Stimulated activated CD8-positive, alpha-beta memory T cell treated with anti-CD3 and anti-CD28 coated beads, Interleukin-7, amount 100 ng/mL, for 1 hour (primary cell): Measurements from ENCODE around the gene DENND5B.
"Not testable (repeated sequence)": the region's sequence is repeated elsewhere in the genome, so short reads cannot be mapped to it uniquely, and the experiment has no call there.

Source experiments
- DNase-seq, 2 donors: peaks; one replicate each; pipeline ENCODE4 v3.0.0-alpha.2; 2020; ENCODE audit warnings: low read depth in 2 of 2

Gene DENND5B

DNA sequence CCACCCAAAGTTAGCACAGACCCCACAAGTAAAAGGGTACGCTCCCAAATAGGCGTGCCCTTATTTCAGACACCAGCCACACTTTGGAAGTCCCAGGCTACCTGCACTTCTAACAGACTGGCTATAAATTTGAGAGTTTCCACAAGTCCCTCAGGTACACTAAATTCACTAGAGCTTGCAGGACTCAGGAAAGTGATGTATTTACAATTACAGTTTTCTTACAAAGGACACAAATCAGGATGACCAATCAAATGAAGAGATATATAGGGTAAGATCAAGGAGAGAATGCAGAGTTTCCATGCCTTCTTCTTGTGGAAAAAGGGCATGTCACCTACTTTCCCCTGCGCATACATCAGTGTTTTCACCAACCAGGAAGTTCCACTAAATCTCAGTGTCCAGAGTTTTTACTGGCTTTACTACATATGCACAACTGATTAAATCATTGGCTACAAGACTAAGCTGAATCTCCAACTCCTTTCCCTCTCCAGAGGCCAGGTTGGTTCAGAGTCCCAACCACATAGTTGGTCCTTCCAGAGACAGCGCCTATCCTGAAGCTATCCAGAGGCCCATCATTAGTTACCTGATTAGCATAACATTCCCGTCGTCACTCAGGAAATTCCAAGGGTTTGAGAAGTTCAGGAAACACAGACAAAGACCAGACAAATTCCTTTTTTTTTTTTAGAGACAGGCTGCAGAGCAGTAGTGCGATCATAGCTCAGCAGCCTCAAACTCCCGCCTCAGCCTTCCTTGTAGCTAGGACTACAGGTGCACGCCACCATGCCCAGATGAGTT is 84.2 kb downstream of the DENND5B start:
- no peak for DNase-seq

DNA sequence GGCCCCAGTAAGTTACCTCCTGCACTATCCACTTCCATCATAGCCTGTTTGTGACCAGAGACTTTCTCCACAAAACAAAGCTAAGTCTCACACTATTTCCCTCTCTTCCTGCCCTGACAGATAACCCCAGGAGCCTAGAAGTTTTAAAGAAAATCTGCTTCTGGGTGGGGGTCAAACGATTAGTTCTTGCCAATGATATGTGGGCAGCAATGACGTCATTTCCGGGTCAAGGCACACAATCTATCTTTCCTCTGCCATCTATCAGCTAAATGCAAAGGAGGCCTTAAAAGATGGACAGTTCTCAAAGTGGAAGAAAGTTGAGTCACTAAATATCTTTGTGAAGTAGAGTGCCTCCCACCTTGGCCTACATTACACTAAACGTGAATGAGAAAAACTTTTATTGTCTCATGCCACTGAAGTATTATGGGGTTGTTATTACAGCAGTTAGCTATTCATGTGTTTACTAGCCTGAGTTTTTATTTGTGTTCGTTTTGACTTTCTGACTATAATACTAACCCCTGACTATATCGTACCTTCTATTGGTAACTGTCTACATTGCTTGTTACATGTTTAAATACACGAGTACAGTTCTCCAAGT is 86.2 kb downstream of the DENND5B start:
- DNase-seq, result no peak

DNA sequence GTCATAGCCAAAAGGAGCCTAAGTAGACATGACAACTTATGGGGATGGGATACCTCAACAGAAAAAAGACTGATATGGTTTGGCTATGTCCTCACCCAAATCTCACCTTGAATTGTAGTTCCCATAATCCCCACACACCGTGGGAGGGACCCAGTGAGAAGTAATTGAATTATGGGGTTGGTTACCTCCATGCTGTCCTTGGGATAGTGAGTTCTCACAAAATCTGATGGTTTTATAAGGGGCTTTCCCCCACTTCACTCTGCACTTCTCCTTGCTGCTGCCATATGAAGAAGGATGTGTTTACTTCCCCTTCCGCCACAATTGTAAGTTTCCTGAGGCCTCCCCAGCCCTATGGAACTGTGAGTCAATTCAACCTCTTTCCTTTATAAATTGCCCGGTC is 89.9 kb downstream of the DENND5B start:
- DNase-seq, result not testable (repeated sequence)

DNA sequence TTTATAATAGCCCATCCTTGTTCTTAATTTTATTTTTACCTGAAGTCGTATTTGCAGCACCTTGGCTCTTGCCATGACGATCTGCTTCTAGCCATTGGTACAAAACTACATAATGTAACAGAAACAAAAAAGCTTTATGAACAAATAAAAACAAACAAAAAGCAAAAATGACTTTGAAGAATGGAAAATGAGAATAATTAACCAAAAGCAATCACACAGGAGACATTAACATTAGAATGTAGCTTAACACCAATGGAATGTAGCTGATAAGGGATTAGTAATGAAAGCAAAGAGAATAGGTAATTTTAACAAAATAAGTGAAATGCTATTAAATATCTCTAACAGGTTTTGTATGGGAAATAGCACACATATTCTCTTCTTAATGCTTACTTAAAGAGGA is 91.4 kb downstream of the DENND5B start:
- no peak for DNase-seq

DNA sequence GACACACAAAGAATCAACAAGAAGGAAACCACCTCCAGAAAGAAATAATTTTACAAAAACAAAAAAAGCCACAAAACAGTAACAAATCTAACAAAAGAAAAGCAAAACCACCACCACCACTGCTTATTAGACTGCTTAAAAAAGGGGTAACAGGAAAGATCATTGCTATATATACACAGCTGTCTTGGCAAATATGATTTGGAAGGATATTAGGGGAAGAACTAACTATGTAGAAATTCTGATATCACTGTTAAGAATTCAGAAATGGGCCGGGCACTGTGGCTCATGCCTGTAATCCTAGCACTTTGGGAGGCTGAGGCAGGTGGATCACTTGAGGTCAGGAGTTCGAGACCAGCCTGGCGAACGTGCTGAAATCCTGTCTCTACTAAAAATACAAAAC is 92.5 kb downstream of the DENND5B start:
- no peak for DNase-seq

DNA sequence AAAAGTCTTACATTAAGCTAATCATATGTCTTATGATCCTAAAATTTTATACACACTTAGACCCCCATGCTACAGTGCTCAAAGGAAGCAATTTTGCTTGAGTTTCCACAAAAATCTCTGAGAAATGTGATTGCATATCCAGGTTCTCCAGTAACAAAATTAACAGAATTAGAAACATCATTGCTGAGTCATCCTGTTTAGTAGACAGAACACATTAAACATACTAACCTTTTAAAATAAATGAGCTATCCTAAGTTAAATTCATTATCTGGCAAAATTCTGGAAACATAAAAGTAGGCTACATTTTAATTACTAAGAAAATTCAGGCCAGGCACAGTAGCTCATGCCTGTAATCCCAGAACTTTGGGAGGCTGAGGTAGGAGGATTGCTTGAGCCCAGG is 94.7 kb downstream of the DENND5B start:
- no peak for DNase-seq

DNA sequence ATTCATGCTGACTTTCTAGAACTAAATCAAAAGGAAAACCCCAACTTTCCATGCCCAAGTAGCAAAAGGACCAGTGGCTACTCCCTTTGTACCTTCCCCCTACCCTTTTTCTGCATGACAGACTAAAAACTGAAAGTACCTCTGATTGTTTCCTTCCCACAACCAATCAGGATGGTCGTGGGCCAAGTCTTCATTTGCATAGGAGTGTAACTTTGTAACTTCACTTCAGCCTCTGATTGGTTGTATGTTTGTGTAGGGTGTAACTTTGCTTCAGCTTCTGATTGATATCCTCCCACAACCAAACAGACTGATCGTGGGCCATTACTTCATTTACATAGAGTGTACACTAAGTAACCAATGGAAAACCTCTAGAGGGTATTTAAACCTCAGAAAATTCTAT is 96.5 kb downstream of the DENND5B start:
- DNase-seq, result no peak

DNA sequence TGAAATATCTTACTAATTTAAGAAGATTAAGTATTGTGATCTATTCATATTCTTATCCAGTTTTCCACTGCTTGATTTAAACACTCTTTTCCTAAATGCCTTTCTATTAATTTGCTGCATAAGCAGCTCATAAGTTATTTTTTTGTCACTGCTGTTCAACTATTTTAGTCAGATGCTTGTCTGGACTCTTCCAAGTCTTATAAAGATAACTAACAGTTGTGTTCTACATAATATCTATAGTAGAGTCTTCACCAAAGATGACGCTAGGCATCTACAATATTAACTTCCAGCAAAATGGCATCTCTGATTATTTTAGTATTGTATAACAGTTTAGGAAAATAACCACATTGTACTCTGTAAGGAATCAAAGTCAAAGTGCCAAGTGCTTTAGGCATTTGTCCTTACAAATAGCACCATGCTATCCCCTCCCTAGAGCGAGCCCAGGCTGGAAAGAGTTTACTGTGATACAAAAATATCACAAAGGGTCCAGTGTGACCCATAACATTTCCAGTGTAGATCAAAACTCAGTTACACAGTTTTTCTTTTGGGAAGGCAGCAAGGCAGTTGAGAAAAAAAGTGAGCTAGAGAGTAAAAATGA is 98.2 kb downstream of the DENND5B start:
- DNase-seq, result no peak

DNA sequence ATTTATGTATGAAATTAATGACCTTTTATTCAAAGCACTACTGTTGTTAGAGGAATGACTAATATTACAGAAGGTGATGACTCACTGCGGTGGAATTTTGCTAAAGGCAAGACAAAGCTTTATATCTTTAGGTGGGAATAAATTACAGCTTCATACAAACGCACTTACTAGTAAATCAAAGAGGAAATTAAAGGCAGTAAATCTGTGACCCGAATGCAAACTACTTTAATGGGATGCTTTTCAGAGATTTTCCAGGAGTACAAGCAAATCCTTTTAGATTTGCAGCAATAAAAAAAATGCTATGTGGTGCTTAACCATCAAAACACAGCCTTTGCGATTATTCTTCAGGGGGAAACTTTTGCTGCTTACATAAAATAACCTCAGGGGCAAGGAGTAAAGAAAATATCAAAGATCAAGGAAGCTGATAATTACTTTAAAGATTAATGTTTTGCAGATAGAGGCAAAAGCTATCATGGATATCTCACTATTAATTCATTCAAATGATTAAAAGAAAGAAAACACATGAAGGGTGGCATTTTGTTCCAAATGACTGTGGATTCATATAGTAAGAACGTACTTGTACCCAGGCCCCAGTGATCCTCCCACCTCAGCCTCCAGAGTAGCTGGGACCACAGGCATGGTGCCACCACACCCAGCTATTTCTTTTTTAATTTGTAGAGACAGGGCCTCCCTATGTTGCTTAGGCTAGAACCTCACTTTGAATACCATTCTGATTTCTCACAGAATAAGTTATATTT is 98.9 kb downstream of the DENND5B start:
- DNase-seq, result no peak

DNA sequence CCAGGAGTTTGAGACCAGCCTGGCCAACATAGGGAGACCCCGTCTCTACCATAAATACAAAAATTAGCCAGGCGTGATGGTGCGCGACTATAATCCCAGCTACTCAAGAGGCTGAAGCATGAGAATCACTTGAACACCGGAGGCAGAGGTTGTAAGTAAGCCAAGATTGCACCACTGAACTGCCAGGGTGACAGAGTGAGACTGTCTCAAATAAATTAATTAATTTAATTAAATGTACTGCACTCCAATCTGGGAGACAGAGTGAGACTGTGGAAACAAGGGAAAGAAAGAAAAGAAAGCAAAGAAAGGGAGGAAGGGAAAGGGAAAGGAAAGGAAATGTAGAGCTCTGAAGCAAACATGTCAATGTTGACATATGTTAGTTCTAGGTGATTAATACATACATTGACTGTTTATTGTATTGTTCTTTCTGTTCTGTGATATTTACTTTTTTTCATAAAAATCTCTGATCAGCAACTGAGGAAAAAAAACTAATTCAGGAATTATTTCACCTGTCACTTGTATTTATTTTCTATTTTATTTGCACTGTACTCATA is 99.6 kb downstream of the DENND5B start:
- DNase-seq, result no peak

DNA sequence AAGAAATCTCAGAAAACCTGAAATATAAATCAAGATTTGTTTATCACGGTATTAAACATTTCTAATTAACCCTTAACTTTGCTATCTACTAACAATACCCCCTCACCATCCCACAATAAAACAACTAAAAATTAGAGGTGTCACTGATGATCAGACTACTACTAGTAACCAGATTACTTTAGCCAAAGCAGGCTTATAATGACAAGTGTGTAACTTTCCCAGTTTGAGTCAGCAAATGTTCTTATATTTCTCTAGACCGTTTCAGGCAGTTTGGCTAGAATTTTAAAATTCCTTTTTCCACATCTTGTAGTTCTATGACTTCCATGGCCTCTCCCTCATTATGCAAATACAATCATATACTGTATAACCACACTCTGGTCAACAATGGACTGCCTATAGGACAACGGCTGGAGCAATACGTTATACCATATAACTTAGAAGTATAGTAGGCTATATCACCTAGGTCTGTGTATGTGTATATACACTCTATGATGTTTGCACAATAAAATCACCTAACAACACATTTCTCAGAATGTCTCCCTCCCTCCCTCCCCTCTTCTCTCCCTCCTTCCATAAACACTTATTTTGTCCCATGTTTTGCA is 102.1 kb downstream of the DENND5B start:
- no peak for DNase-seq

DNA sequence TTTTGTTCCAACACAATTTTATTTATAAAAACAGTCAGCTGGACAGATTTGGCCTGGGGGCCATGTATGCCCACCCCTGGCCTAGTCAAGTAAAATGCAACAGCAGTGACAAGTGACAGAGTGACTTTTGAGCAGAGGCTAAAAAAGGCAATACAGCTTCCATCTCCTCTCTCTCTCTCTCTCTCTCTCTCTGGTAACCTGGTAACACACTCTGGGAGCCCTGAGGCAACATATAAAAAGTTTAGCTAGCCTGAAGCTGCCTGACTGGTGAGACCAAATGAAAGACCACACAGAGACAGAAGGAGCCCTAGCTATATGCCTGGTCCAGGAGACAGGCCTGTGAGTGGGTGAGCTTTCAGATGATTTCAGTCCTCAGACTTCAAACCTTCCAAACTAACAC is 105.4 kb downstream of the DENND5B start:
- no peak for DNase-seq

DNA sequence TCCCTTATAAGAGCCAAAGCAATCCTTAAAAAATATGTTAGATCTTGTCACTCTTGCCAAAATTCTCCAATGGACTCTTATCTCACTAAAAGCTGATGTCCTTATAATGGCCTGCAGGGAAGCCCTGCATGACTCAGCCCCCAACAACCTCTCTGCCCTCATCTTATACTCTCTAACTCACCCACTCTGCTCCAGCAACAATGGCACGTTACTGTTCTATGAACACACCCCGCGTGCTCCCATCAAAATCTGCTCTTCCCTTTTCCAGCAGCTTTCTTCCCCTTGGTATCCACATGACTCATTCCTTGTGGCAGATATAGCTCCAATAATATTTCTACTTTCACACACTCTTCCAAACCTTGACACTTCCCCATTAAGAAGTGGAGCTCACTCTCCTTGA is 108.1 kb downstream of the DENND5B start:
- DNase-seq, result no peak

DNA sequence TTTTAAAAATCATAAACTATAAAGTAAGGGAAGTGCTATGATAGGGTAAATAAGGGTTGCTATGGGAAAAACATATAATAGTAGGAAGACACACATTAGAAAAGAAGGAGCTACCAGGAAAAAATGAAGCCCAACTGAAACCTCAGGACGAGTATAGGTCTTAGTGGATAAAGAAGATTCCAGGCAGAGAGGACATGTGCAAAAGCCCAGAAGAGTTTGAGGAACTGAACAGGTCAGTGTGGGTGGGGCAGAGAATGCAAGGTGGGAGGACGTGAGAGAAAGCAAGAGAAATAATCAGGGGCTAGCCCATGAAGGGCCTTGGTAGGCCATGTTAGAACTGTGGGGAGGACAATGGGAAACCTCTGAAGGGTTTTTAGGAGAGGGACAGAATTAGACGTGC is 109.5 kb downstream of the DENND5B start:
- no peak for DNase-seq

DNA sequence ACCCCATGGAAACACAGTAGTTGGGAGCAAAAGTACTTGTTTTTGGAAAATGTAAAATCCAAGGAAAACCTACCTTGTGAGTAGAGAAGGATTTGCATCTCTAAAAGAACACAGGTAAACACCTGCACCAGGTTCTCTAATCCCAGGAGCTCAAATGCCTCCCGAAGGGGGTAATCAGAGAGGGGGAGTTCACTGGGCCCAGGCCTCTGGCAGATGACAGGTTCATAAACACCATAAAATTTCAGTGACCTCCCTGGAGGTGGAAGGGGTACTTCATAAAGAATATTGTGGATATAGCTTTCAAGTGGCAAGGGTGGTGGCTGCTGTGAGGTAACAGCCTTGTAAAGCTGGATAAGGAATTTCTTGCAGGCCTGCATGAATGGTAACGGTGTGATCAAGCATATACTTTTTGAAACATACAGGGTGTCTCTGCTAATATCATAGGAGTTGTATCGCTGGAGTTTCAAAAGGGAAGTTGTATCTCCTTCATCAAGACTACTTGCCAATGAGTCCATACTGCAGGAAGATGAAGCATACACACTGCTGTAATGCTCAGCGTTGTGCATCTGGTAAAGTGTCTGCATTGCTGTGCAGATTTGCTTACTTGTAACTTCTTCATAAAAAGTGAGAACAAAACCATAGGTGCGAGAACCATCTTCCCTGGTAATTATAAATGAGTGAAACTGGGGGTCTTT is 111.3 kb downstream of the DENND5B start:
- DNase-seq, result no peak

DNA sequence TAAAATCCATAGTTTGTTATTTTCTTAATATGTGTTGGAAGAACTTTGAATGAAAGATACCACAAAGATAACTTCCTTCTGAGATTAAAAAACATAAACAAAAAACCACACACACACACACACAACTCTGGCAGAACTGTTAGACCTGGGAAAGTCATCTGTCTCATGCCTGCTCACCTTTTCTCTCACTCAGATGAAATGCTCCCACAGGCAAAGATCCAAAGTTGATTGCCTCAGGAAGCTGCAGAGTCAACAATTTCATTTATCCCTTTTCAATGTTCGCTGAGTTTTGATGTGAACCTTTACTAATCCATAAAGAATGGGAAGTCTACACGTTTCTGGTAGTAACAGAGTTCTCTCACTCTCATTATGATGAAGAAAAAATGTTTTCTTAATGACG is 112.0 kb downstream of the DENND5B start:
- no peak for DNase-seq

DNA sequence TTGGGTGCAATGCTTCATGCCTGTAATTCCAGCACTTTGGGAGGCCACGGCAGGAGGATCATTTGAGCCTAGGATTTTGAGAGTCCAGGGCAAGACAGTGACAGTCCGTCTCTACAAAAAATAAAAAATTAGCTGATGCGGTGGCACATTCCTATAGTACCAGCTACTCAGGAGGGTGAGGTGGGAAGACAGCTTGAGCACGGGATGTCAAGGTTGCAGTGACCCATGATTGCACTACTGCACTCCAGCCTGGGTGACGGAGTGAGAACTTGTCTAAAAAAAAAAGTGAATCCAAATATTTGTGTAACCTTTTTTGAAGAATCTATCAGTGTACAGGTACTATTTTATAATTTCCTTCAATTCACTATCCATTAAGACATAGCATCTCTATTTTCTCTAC is 112.5 kb downstream of the DENND5B start:
- no peak for DNase-seq

DNA sequence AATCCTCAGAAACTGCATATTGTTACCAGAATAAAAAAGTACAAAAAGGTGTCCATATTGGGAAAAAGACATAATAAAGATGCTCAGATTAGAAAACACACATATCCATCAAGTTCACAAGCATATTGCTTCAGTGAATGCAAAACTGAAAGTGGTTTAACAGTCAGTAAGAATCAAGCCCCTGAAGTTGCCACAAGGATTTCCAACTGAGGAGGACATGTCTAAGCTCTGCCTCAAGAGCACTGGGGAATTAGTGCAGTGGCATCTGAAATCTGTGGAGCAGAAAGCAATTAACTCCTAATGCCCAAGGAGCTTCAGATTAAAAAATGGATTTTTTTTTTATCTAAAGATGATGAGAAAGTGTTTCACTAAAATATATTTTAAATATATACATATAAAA is 113.2 kb downstream of the DENND5B start:
- DNase-seq, result no peak

DNA sequence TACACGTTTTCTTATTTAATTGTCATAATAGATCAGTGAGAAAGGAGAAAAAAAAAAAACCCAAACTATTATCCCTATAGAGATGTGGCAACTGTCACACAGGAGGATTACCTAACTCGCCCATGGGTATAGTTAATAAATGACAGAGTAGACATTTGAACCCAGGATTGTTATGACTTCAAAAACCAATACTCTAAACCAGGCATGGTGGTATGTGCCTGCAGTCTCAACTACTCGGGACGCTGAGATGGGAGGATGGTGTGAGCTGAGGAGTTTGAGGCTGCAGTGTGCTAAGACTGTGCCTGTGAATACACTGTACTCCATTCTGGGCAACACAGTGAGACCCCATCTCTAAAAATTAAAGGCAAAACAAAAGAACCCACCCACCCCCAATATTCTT is 114.5 kb downstream of the DENND5B start:
- DNase-seq, result no peak

DNA sequence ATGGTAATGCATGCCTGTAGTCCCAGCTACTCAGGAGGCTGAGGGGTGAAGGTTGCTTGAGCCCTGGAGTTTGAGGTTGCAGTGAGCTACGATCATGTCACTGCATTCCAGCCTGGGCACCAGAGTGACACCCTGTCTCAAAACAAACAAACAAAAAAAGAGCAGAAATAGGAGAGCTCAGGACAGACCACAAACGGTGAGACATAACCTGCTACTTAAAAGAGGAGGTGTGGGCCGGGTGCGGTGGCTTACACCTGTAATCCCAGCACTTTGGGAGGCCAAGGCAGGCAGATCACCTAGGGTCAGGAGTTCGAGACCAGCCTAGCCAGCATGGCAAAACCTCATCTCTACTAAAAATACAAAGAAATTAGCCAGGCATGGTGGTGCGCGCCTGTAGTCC is 115.3 kb downstream of the DENND5B start:
- not testable (repeated sequence) for DNase-seq

DNA sequence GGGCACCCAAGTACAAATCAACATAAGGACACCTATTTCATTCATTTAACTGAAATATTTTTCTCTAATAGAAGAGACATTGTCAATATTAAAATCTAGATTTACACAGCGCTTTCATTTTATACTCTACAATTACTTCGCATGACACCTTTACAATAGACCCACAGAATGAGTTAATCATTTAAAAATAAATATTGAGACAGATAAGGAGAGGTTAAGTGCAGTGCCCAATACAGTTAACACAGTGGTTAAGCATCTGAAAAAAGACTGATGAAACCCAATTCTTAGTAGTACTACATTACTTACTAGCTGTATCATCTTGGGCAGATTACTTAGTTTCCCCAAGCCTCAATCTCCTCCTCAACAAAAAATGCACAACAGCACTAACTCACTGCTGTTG is 116.2 kb downstream of the DENND5B start:
- DNase-seq, result no peak
